Stimulated activated CD8-positive, alpha-beta memory T cell treated with anti-CD3 and anti-CD28 coated beads, Interleukin-4, amount 100 ng/mL, for 24 hours (primary cell): ENCODE results near the gene FGR.
"Not testable (repeated sequence)": the region's sequence is repeated elsewhere in the genome, so short reads cannot be mapped to it uniquely, and the experiment has no call there.

Source experiments
- DNase-seq: peaks from one replicate; pipeline ENCODE4 v3.0.0-alpha.2; 2020; ENCODE audit warnings: low read depth

Gene FGR

DNA sequence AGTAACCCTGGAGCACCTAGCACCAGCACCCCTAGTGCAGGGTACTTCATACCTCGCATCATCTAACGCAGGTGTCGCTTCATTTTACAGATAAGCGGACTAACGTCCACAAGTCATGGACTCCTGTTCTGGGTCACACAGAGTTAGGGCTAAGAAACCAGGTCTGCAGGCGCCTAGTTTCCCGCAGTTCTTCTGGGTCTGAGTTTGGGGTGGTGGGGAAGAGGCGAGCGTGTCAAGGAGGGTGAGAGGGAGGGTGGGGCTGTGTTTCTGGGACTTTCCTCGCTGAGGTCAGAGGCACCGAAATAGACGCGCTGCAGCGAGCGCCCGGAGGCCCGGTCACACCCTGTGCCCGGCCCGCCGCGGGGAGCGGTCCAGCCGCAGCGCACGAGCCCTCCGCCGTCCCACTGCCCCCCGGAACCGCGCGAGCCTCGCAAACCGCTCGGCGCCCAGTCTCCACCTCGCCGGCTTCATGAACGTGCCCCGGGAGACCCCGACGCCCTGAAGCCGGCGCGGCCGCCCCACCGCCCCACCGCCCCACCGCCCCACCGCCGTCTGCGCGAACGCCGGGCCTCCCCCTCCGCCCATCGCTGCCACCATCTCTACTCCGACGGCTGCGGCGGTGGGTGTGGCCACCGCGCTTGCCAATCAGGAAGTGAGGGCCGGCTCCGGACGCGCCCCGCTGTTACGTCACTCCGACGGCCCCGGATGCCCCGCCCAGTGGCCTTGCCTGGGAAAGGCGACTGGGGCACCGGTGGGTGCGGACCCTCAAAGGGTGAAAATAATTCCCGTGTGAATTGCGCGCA, 24.7 kb upstream of the FGR start:
- DNase-seq: peak; percentile 83

DNA sequence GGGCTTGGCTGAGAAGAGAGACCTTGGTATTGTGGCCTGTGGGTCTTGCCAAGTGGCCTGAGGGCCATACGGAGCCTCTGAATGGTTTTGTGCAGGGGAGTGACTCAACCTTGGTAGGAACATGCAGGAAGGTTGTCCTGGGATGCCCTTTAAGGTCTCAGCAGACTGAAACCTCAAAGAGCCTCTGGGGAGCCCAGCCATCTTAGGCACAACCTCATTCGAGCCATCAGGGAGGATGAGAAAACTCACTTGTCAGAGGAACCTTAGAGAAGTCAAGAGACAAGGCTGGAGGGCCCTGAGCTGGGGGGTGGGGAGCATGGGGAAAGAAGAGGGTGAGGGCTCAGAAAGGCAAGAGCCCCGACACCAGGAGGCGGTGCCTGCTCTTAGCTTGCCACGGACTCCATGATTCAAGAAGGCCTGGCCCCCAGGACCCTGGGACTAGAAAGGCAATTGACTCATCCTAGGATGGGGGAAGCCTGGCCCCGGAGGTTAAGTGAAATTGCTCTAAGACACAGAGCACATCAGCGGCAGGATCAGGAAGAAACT, 24.0 kb upstream of the FGR start:
- DNase-seq: no peak

DNA sequence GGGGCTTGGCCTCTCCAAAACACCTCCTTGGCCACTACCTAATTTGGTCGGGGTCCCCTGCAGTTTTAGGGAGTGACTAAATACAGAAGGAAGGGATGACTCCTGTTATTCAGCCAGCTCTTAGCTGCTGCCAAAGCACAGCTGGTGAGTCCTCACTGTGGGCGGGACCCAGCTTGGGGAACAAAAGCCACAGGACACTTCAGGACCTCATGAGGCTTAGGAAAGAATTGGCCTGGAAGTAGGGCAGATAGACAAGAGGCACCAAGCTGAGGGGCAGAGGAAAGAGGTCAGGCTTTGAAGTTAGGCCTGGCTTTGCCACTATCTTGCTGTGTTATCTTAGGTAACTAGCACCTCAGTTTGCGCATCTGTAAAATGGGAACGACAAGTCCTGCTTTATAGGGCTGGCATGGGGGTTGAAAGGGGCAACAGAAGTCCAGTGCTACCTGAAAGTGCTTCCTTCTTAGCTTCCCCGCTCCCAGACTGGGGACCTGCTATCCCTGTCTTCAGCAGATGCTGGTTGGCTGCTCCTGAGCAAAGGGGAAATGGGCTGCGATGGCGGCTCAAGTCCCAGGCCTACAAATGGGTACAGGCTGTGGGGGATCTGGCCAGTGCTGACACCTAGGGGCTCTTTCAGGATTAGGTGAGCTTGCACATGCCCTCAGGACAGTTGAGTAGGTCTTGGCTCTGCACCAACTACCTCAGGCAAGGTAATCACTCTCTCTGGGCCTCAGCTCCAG, 21.3 kb upstream of the FGR start:
- no peak for DNase-seq

DNA sequence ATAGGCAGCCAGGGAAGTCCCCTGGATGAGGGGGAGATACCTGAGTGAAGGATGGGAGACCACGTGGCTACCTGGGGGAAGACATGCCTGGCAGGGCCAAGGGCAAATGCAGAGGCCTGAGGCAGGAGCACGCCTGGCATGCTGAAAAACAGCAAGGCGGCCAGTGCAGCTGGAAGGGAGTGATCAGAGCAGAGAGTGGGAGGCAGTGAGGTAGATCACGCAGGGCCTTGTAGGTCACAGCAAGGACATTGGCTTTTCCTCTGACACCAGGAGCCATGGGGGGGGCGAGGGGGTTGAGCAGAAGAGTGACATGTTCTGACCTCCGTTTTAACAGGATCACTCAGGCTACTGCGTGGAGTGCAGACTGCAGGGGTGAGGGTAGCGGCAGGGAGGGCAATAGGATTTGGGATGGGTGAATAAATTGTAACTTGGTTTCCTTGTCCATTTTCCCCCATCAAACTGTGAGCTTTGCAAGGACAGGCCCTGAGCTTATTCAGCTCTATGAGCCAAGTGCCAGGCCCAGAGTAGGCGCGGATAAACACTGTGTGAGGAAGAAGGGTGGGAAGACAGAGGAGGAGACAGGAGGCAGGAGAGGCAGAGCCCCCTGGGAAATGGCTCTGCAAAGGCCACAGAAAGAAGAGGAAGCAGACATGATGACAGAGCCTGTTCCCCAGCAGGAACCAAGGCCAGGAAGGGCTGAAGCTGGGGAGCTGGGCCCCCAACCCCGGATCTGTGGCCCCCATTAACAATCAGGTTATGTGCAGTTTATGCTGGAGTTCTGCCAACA, 20.4 kb upstream of the FGR start:
- no peak for DNase-seq

DNA sequence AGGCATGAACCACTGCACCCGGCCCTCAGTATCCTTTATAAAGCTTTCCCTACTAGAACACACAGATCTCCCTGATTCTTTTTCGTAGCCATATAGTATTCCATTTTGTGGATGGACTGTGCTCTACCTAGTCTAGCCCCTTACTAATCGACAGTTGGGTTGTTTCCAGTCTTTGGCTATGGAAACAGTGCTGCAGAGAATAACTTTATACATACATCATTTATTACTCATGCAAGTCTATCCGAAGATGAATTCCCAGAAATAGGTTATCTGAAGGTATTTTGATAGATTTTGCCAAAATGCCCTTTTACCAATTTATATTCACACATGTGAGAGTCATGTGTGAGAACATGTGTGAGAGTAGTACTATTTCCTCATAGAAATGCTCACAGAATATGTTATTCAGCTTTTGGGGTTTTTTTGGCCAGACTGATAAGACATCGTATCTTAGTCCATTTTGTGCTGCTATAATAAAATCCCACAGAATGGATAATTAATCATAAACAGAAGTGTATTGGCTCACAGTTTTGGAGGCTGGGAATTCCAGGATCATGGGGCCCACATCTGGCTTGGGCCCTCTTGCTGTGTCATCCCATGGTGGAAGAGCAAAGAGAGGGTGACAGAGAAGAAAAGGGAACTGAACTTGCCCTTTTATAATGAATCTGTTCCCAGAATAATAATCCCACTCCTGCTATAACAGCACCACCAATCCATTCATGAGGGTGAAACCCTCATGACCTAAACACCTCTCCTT, 17.3 kb upstream of the FGR start:
- DNase-seq: no peak

DNA sequence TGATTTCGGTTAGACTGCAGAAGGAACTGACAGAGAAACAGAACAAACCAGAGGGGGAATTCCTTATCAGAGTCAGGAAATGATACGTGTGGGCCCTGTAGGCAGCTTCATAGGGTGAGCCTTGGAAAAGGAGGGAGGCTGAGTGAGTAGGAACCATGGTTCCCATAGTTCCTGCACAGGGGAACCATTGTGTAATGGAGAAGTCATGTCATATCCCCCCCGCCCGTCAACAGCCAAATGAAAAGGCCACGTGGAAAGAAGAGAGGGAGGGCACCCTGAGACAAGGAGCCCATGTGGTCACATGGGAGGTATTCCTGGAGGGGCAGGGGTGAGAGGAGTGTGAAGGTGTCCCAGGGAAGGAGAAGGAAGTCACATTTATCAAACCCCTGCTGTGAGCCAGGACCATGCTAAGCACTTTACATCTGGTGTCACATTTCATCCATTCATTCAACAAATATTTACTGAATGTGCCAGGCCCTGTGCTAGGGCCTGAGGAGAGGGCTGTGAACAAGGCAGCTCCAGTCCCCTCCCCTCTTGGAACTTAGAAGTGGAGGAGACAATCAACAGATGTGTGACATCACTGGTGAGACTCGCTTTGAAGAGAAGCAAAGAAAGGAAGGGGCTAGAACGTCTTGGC, 15.7 kb upstream of the FGR start:
- no peak for DNase-seq

DNA sequence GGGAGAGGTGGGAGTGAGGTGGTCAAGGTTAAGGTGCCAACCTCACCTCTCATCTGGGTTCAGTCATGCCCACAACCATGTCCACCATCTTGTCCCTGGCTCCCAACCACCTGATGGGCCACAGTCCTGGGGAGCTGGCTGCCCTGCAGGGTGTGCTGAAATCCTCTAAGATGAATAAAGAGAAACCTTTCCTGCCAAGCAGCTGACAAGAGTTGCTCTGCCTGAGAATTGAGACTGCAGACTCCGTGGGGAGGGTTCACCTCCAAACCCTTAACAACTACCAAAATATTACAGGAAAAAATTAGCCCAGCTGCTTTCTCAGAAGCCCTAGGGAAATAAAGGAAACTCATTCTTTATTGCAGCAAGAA, 15.2 kb upstream of the FGR start:
- DNase-seq: no peak

DNA sequence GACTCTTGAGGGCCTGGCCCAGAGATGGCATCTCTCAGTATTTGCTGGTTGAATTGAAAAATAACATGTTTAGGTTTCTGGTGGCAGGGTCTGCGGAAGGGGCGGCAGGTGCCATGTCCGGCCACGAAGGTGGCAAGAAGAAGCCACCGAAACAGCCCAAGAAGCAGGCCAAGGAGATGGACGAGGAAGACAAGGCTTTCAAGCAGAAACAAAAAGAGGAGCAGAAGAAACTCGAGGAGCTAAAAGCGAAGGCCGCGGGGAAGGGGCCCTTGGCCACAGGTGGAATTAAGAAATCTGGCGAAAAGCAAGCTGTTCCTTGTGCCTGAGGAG, 14.3 kb upstream of the FGR start:
- DNase-seq: no peak

DNA sequence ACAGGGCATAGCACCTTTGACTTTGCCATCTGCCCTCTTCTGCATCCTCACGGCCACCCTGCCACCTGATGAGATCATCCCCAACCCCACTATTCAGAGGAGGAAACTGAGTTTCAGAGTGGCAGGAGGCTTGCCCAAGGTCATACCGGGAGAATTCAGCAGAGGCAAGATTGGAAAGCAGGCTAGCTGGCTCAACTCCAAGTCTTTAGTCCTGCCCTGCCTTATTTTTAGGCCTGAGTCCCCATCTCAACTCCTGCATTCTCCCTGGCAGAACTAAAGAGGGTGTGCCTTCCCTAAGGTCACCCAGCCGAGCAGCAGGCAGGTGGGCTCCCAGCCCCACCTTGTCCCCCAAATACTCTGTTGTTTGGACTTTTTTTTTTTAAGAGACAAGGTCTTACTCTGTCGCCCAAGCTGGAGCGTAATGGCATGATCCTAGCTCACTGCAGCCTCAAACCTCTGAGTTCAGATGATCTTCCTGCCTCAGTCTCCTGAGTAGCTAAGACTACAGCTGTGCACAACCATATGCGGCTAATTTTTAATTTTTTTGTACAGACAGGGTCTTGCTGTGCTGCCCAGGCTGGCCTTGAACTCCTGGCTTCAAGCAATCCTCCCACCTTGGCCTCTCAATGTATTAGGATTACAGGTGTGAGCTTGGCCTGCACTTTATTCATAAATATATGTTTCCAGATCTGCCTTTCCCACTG, 13.8 kb upstream of the FGR start:
- DNase-seq: no peak

DNA sequence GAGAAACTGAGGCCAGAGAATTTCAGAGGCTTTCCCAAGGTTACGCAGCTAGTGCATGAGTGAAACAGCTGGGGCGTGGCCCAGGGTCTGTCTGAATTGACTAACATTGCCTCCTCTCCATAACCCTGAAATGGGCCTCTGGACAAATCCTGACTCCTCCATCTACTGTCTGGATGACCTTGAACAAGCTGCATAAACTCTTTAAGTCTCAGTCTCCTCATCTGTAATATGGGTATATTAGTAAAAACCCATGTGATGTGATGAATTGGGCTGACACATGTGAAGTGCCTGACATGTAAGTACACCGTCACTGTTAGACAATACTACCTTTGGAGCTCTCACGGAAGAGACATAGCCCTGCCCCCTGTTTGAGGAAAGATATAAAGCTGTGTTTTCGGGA, 12.3 kb upstream of the FGR start:
- DNase-seq: no peak

DNA sequence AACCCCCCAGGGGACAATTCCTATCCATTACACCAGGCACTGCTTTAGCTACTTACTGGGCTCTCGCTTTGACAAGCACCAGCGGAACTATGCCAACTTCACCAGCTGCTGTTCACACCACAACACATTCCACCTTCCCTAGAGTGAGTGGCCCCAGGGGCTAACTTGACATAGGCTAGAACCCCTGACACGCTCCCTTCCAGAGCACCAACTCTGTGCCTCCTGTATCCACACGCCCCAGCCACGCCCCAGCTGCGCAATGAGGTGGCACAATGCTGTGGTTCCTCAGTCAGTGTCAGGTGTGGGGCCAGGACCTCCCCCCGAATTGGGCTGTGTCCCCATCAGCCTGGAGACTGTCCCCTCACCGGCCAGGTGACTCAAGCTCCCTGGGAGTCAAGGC, 11.7 kb upstream of the FGR start:
- no peak for DNase-seq

DNA sequence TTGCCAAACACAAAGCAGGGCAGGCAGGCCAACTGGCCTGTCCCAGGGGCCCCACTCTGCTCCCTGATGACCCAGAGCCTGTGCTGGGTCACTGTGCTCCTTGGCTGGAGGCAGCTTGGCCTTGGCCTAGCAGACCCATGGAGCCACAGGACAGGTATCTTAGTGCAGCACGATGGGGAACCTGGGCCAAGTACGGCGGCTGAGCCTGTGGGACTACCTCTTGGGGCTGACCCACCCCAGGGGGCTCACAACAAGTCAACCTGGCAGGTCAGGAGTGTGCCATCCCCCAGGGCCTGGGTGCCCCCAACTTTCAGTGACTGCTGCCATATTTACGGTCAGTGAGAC, 10.1 kb upstream of the FGR start:
- DNase-seq: no peak

DNA sequence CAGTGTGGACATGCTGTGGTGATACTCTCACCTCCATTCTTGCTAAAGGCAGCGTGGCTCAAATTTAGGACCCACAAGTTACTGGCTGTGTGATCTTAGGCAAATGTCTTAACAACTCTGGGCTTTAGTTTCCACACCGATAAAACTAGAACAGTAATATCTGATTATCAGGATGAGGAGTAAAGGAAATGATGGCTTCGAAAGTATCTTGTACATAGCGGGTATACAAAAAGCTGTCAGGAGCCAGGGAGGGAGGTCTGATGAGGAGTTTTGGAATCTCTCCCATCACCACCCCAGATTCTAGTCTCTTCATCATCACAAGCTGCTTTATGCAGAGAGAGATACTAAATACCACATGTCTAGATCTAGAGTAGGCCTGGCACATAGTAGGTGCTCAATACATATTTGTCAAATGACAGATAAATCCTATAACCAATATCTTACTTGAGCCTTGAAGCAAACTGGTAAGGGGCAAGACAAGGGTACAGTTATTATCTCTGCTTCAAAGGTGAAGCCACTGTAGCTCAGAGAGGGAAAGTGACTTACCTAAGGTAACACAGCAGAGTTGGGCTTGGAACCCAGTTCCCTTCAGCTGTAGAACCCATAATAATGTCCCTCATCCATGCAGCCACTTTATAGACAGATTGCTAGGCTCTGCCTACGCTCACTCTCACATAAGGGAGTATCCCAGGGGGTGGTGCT, 9.5 kb upstream of the FGR start:
- no peak for DNase-seq

DNA sequence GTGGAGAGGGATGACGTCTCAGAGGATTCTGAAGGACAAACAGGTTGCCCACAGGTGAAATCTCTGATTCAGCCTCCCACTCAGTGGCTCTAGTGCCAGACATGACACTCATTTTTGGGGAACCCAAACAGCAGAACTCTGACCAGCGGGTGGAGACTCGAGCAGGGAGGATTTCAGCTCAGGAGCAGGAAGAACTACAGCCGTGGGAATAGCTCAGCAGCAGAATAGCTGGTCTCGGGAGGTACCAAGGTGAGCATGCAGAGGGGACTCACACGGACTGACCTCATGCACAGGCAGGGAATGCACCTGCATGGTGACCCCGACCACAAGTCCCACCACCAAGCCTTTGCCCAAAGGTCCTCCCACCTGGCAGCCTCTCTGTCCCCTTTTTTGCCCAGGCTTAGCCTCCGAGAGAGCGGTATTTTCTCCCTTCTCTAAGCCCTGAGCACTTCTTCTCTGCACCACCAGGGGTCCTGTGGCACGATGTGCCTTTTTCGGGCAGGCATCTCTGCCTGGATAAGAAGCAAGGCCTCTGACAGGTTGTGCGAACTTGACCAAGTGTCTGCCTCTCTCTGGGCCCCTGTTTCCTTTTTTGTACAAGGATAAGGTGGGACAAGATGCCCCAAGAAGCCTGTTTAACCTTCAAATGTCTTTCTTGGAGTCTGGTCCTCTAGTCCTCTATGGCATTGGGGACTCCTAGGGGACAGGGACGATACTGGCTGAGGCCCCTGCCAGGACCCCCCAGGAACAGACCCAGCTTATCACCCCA, 8.8 kb upstream of the FGR start:
- DNase-seq: peak; percentile 58

DNA sequence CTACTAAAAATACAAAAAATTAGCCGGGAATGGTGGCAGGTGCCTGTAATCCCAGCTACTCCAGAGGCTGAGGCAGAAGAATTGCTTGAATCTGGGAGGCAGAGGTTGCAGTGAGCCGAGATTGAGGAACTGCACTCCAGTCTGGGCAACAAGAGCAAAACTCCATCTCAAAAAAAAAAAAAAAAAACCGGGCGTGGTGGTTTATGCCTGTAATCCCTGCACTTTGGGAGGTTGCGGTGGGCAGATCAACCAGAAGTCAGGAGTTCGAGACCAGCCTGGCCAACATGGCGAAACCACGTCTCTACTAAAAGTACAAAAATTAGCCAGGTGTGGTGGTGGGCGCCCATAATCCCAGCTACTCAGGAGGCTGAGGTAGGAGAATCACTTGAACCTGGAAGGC, 5.5 kb upstream of the FGR start:
- DNase-seq: not testable (repeated sequence)

DNA sequence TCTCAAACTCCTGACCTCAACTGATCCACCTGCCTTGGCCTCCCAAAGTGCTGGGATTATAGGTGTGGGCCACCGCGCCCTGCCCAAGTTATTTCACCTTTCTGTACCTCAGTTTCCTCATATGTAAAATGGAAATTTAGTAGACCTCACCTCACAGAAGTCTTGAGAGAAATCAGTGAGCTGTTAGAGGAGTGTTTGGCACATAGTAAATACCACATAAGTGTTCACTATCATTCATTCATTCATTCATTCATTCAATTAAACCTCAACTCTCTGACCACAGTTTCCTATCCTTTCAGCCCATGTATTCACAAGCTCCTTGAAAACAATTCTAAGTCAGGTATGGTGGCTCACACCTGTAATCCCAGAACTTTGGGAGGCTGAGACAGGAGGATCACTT, 3.8 kb upstream of the FGR start:
- no peak for DNase-seq

DNA sequence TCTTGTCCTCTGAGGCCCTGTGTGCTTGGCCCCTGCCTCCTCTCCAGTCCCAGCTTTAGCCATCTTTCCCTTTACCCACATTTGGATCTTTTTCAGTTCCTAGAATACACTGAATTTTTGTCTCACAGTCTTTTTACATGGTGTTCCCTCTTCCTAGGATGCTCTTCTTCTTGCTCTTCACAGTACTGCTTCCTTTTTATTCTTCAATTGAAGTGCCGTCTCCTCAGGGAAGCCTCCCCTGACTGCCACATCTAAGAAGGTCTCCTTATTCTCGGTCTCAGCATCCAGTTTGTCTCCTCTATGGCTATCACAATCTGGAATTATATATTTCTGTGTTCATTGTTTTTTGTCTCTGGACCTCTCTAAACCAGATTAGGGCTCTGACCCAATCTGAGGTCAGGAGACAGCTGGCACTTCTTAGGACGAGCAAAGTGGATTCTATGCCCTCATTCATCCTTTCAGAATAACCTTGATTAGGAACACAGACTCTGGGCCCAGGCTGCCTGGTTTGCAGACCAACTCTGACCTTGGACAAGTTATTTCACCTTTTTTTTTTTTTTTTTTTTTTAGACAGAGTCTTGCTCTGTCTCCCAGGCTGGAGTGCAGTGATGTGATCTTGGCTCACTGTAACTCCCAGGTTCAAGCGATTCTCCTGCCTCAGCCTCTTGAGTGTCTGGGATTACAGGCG, 3.2 kb upstream of the FGR start:
- DNase-seq: no peak

DNA sequence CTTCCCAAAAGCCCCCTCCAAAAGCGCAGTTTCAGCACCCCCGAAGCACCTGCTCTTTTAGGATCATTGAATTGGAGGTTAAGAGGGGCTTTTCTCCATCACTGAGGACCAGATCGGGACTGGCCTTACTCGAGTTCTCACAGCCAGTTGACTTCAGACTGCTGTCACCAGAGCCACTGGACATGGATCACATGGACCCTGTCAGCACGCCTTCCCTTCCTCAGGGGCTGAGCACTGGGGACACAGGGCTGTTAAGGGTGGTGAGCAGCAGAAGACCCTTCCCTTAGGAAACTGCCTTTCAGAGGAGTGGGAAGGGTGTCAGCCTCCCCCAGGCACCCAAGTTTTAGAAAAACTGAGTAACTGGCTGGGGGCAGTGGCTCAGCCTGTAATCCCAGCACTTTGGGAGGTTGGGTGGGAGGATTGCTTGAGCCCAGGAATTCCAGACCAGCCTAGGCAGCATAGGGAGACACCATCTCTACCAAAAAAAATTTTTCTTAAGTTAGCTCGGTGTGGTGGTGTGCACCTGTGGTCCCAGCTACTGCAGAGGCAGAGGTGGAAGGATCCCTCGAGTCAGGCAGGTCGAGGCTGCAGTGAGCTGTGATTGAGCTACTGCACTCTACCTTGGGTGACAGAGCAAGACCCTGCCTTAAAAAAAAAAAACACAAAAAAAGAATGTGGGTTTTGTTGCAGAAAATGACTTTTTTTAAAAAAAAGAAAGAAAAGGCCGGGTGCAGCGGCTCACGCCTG, 584 bp upstream of the FGR start:
- DNase-seq: no peak
